Left ventricle myocardium inferior (tissue), 1 donor: Measurements from ENCODE around the gene IPO4. TPM values are rescaled to one million over a fixed set of nuclear protein-coding genes. Genes with fewer than 3 reads are reported as not detected.
A peak's percentile ranks its signal among the peaks of the same experiment; 100 is the strongest.

Experiments
- DNase-seq: peaks from one replicate; pipeline ENCODE4 v3.0.0-alpha.2; 2020
- H3K27ac ChIP-seq: fragments of 200-600 bp; replicated peaks from 2 replicates; pipeline ENCODE4 v1.8.0; 2021
- H3K27me3 ChIP-seq: fragments of 200-600 bp; 2 replicates; pipeline ENCODE4 v1.8.0; 2021; ENCODE audit warnings: low read depth
- H3K36me3 ChIP-seq: fragments of 200-600 bp; 2 replicates; pipeline ENCODE4 v1.8.0; 2021
- H3K4me1 ChIP-seq: fragments of 200-600 bp; 2 replicates; pipeline ENCODE4 v1.8.0; 2021
- H3K4me3 ChIP-seq: fragments of 200-600 bp; 2 replicates; pipeline ENCODE4 v1.8.0; 2021; ENCODE audit warnings: mild to moderate bottlenecking, moderate library complexity
- H3K9me3 ChIP-seq: fragments of 200-600 bp; replicated peaks from 2 replicates; pipeline ENCODE4 v1.8.0; 2021
- intact Hi-C: fragments of 100-400 bp; cut with micrococcal nuclease; formaldehyde crosslinking; loops from one replicate; pipeline ENCODE4 v1.11.0; 2022
- total RNA-seq: library from RNA; stranded (reverse); fragmentation: NEBNext Ultra II Directional; extraction: Animal tissue kit (Norgen Biotek cat#: 25700); gene quantifications from one replicate; pipeline ENCODE4 v1.2.1, GENCODE V29; 2021
- TF ChIP-seq, protein P1 (sequence below): fragments of 200-600 bp; IDR thresholded peaks from 2 replicates; pipeline ENCODE4 v1.8.0; 2021; ENCODE audit warnings: antibody characterized with exemption, mild to moderate bottlenecking, borderline replicate concordance
- donor health status: DM: no; HTN: yes; CAD: no; lungs with severe emphysema.

IPO4 gene
- total RNA-seq, 1 donor from 2014 or later: 13.3 TPM

DNA sequence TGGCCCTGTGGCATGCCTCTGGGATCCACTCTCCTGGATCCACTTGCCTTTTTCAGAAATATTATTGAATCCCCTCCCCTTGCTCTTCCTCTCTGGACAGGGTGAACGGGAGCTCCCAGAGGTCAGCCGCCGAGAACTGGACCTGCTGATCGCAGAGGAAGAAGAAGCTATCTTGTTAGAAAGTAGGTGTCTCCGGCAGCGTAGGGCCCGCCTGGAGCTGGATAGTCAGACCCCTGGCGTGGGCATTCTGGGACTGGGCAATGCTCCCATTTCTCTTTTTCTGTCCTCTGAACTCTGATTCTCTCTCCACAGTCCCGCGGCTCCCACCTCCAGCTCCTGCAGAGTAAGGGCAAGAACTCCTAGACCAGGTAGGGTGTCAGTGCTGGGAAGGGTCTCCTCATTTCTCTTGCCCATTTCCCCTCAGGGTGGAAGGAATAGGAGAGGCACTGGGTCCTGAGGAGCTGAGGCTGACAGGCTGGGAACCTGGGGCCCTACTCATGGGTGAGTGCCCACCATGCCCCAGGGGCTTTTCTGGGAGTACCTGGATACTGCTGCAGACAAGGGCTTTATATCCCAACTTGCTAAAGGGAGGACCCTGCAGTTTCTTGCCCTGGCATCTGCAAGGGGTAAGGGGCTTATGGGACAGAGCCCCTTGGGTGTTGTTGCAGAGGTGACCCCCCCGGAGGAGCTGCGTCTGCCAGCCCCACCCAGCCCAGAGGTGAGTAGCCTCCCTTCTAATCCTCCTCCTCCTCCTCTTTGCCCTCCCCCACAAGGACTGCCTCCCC, 11.4 kb downstream of the IPO4 start:
- H3K4me3 ChIP-seq: no peak overlapping the region

DNA sequence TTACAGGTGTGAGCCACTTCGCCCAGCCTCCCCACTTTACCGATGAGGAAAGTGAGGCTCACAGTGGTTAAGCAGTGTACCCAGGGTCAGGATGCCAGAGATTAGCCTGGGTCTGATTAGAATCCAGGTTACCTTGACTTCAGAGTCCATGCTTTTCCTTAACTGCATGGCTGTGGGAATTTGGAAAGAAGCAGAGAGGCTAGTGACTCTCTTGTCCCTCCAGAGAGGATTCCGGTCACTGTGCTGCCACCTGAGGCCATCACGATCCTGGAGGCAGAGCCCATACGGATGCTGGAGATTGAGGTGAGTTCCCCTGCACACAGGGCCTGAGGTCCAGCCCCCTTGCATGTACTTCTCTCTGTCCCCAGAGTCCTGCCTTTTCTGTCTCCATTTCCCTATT, 12.0 kb downstream of the IPO4 start:
- no peaks in the 10 kb centered on the region for H3K27me3 ChIP-seq
- H3K4me3 ChIP-seq: no peak overlapping the region
- intact Hi-C loops: no loop called here
- peaks cover 44% of the 10 kb centered on the region for H3K36me3 ChIP-seq
- H3K4me1 ChIP-seq: peaks cover 25% of the 10 kb centered on the region
- H3K9me3 ChIP-seq: no peaks in the 10 kb centered on the region
- no peak overlapping the region for H3K27ac ChIP-seq
- TF ChIP-seq, protein P1, sequence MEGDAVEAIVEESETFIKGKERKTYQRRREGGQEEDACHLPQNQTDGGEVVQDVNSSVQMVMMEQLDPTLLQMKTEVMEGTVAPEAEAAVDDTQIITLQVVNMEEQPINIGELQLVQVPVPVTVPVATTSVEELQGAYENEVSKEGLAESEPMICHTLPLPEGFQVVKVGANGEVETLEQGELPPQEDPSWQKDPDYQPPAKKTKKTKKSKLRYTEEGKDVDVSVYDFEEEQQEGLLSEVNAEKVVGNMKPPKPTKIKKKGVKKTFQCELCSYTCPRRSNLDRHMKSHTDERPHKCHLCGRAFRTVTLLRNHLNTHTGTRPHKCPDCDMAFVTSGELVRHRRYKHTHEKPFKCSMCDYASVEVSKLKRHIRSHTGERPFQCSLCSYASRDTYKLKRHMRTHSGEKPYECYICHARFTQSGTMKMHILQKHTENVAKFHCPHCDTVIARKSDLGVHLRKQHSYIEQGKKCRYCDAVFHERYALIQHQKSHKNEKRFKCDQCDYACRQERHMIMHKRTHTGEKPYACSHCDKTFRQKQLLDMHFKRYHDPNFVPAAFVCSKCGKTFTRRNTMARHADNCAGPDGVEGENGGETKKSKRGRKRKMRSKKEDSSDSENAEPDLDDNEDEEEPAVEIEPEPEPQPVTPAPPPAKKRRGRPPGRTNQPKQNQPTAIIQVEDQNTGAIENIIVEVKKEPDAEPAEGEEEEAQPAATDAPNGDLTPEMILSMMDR: no peak
- DNase-seq: no peak

More for the DNA sequence above, 11.4 kb downstream of the IPO4 start:
- DNase-seq: no peak
- TF ChIP-seq, protein P1: no peak
- intact Hi-C loops: no loop called here
- no peaks in the 10 kb centered on the region for H3K27me3 ChIP-seq
- no peak overlapping the region for H3K27ac ChIP-seq
- no peaks in the 10 kb centered on the region for H3K9me3 ChIP-seq
- H3K36me3 ChIP-seq: peaks cover 51% of the 10 kb centered on the region
- H3K4me1 ChIP-seq: peaks cover 19% of the 10 kb centered on the region

DNA sequence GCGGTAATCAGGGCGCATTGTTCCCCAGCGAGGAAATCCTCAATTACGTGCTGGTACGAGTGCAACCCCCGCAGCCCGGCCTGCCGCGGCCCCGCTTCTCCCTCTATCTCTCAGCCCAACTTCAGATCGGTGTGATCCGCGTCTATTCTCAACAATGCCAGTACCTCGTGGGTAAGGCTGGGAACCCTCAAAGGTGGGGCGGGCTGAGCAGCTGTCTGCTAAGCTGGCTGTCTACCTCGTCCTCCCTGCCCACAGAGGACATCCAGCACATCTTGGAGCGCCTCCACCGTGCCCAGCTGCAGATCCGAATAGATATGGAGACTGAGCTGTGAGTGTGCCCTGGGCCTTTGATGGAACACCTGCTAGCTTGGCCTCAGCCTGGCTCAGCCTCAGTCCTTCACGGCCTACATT, 15.7 kb downstream of the IPO4 start:
- H3K36me3 ChIP-seq: peaks cover 34% of the 10 kb centered on the region
- no peak overlapping the region for H3K27ac ChIP-seq
- no peak for DNase-seq
- H3K27me3 ChIP-seq: no peaks in the 10 kb centered on the region
- H3K4me3 ChIP-seq: no peak overlapping the region
- H3K4me1 ChIP-seq: peaks cover 13% of the 10 kb centered on the region
- TF ChIP-seq, protein P1: no peak
- no peaks in the 10 kb centered on the region for H3K9me3 ChIP-seq
- intact Hi-C loops: no loop called here

DNA sequence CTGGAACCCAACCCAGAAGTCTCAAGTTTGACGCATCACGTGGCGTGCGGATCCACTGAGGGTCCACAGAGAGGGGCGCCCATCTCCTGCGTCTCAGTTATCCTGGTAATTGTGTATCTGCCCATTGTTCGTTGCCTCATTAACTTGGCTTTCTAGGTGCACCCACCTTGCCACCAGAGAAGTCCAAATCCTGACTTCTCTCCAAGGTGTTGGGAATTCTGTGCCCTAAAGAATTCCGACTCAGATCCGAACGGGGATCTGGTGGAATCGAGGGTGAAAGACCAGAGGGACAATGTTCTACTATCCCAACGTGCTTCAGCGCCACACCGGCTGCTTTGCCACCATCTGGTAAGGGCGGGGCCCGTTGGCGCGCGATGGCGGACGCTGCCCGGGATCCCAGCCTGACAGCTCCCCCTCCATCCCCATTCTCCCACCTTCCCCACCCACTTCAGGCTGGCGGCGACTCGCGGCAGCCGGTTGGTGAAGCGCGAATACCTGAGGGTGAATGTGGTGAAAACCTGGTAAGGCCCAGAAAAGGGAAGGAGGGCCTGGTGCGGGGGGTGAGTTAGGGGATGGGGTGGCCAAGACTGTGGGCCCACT, 16.3 kb downstream of the IPO4 start:
- Histone ChIP-seq H3K27me3 (no peaks in the 10 kb centered on the region), H3K4me3 (peak overlapping the region; percentile 56), H3K36me3 (peaks cover 34% of the 10 kb centered on the region), H3K27ac (no peak overlapping the region), H3K4me1 (peaks cover 13% of the 10 kb centered on the region), H3K9me3 (no peaks in the 10 kb centered on the region)
- intact Hi-C loops: no loop called here
- TF ChIP-seq, protein P1: no peak
- no peak for DNase-seq

DNA sequence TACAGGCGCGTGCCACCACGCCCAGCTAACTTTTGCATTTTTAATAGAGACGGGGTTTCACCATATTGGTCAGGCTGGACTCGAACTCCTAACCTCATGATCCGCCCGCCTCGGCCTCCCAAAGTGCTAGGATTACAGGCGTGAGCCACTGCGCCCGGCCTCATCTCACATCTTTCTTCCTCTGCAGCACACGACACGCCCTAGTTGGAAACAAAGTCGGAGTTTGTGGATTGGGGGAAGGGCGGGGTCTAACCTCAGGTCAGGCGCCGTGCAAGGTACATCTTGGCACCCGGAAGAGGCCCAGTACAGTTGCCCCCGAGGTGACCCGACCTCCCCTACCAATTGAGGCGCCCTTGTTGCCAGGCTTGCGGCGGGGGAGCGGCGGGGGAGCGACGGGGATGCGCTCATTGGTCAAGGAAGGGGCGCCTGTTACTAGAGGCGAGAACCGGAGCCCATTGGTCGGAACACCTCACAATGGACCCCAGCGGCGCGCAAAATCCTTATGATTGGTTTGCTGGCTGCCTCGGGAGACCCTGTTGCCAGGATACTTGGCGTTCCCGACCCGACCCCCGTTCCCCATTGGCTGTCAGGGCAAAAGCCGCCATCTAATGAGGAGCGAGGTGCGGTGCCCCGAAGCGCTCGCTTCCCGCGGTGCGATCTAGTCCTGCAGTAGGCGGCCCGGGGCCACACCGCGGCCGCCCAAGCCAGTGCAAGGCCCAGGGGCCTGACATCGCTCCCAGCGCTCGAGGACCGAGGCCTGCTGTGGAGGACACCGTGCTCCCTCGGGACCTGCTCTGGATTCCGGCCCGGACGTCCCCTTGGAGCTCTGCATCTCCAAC, 17.0 kb downstream of the IPO4 start, which contains the start of gene REC8:
TSS of gene REC8 (plus strand) at position 659 of the 839 bp plus-strand sequence. CDS start 473 bp downstream, outside the sequence.
- no peaks in the 10 kb centered on the region for H3K9me3 ChIP-seq
- TF ChIP-seq, protein P1: no peak
- H3K4me1 ChIP-seq: peaks cover 13% of the 10 kb centered on the region
- peak within 1 kb of the TSS; percentile 56 for H3K4me3 ChIP-seq
- peak; percentile 61 for DNase-seq
- H3K27me3 ChIP-seq: no peaks in the 10 kb centered on the region
- intact Hi-C loops: no loop called here
- peaks cover 34% of the 10 kb centered on the region for H3K36me3 ChIP-seq
- no peak within 1 kb of the TSS for H3K27ac ChIP-seq
